Hematopoietic multipotent progenitor cell treated with erythropoietin and hydrocortisone succinate and interleukin-3 and kit ligand, for 6 days (in vitro differentiated cells): ENCODE measurements around the gene CPED1.
A peak's percentile ranks its signal among the peaks of the same experiment; 100 is the strongest.
"Not testable (repeated sequence)": the region's sequence is repeated elsewhere in the genome, so short reads cannot be mapped to it uniquely, and the experiment has no call there.

Source experiments
- DNase-seq: peaks from one replicate; pipeline ENCODE4 v3.0.0-alpha.2; 2015

The CPED1 gene

GRCh38 chr7:121157885-121158590 lies 169.5 kb downstream of the CPED1 start:
- no peak for DNase-seq

GRCh38 chr7:121158665-121159064 lies 170.2 kb downstream of the CPED1 start:
- no peak for DNase-seq

GRCh38 chr7:121159553-121159952 lies 171.0 kb downstream of the CPED1 start:
- DNase-seq: no peak

GRCh38 chr7:121160150-121161008 lies 171.9 kb downstream of the CPED1 start:
- peak; percentile 22 for DNase-seq

- DNase-seq: no peak
Observed at GRCh38 chr7:121163699-121164098, 175.2 kb downstream of the CPED1 start.

- no peak for DNase-seq
Observed at GRCh38 chr7:121164247-121164646, 175.7 kb downstream of the CPED1 start.

GRCh38 chr7:121166916-121167315 lies 178.4 kb downstream of the CPED1 start:
- no peak for DNase-seq

GRCh38 chr7:121167971-121168370 lies 179.5 kb downstream of the CPED1 start:
- no peak for DNase-seq

GRCh38 chr7:121169469-121169868 lies 181.0 kb downstream of the CPED1 start:
- no peak for DNase-seq

- DNase-seq: no peak
Observed at GRCh38 chr7:121172484-121172883, 184.0 kb downstream of the CPED1 start.

- no peak for DNase-seq
Observed at GRCh38 chr7:121175826-121176225, 187.3 kb downstream of the CPED1 start.

GRCh38 chr7:121178452-121178851 lies 189.9 kb downstream of the CPED1 start:
- DNase-seq: no peak

GRCh38 chr7:121178869-121179497 lies 190.5 kb downstream of the CPED1 start:
- DNase-seq: no peak

GRCh38 chr7:121180436-121181063 lies 192.0 kb downstream of the CPED1 start:
- DNase-seq: no peak

- no peak for DNase-seq
Observed at GRCh38 chr7:121181357-121181756, 192.8 kb downstream of the CPED1 start.

- no peak for DNase-seq
Observed at GRCh38 chr7:121182281-121182680, 193.8 kb downstream of the CPED1 start.

- DNase-seq: no peak
Observed at GRCh38 chr7:121182902-121183301, 194.4 kb downstream of the CPED1 start.

GRCh38 chr7:121183883-121184282 lies 195.4 kb downstream of the CPED1 start:
- not testable (repeated sequence) for DNase-seq

- DNase-seq: no peak
Observed at GRCh38 chr7:121186746-121187145, 198.2 kb downstream of the CPED1 start.

- no peak for DNase-seq
Observed at GRCh38 chr7:121187222-121187621, 198.7 kb downstream of the CPED1 start.

GRCh38 chr7:121187676-121188075 lies 199.2 kb downstream of the CPED1 start:
- peak; percentile 22 for DNase-seq

- DNase-seq: no peak
Observed at GRCh38 chr7:121192834-121193233, 204.3 kb downstream of the CPED1 start.

- DNase-seq: no peak
Observed at GRCh38 chr7:121195010-121195409, 206.5 kb downstream of the CPED1 start.
